ENCODE results near the gene TMEM208. TPM values are rescaled to one million over a fixed set of nuclear protein-coding genes. Genes with fewer than 3 reads are reported as not detected.
A peak's percentile ranks its signal among the peaks of the same experiment; 100 is the strongest.

TMEM208 gene
- total and polyA plus RNA-seq, 2 experiments from 2014 or later: 47.5 to 181 TPM

- Histone ChIP-seq H3K4me2 (no peak overlapping the region), H2AFZ (no peak overlapping the region), H3K27me3 (no peaks in the 10 kb centered on the region), H3K27ac (no peak overlapping the region), H3K4me1 (ENCODE audit: insufficient read depth) (peaks cover 10% of the 10 kb centered on the region), H3K36me3 (replicated peaks; ENCODE audit: insufficient read depth, low read depth) (no peaks in the 10 kb centered on the region), H3K4me3 (no peak overlapping the region), H4K20me1 (ENCODE audit: insufficient read depth, poor library complexity, severe bottlenecking) (no peaks in the 10 kb centered on the region), H3K9me3 (ENCODE audit: low read depth) (no peaks in the 10 kb centered on the region), H3K79me2 (peaks cover 22% of the 10 kb centered on the region), H3K9me2 (replicated peaks; ENCODE audit: insufficient read depth) (no peaks in the 10 kb centered on the region)
- no peak for DNase-seq (ENCODE audit: low spot score)
- TF ChIP-seq EZH2phosphoT487 (IDR thresholded peaks at IDR 0.05; ENCODE audit: low read depth, severe bottlenecking, unreplicated experiment) (no peak), EZH2 (IDR thresholded peaks at IDR 0.05; ENCODE audit: borderline replicate concordance) (no peak)
- 81% methylated on average over 13 of the region's 13 CpGs for WGBS (ENCODE audit: low lambda C conversion rate, missing lambda C conversion rate)
Measured at GRCh38 chr16:67190448-67191399, 36.2 kb upstream of the TMEM208 start.

GRCh38 chr16:67191411-67191994 lies 35.4 kb upstream of the TMEM208 start:
- H3K4me1 ChIP-seq (ENCODE audit: insufficient read depth): peaks cover 10% of the 10 kb centered on the region

GRCh38 chr16:67191995-67192681 lies 34.8 kb upstream of the TMEM208 start, which contains the start of gene E2F4:
E2F4 (plus strand) TSS chr16:67192155; CDS start chr16:67192228, 73 bp downstream.
- WGBS (ENCODE audit: low lambda C conversion rate, missing lambda C conversion rate): under 1% methylated on average over 54 of the region's 54 CpGs
- Histone ChIP-seq H2AFZ (peak within 1 kb of the TSS; percentile 30), H3K4me2 (peak within 1 kb of the TSS; percentile 99), H3K27me3 (no peaks in the 10 kb centered on the region), H3K4me3 (peak within 1 kb of the TSS; percentile 65), H4K20me1 (ENCODE audit: insufficient read depth, poor library complexity, severe bottlenecking) (no peaks in the 10 kb centered on the region), H3K9me2 (replicated peaks; ENCODE audit: insufficient read depth) (no peaks in the 10 kb centered on the region), H3K36me3 (replicated peaks; ENCODE audit: insufficient read depth, low read depth) (no peaks in the 10 kb centered on the region), H3K4me1 (ENCODE audit: insufficient read depth) (peaks cover 10% of the 10 kb centered on the region), H3K9me3 (ENCODE audit: low read depth) (no peaks in the 10 kb centered on the region), H3K79me2 (peaks cover 22% of the 10 kb centered on the region), H3K27ac (peak within 1 kb of the TSS; percentile 44)
- peak; percentile 95 for DNase-seq (ENCODE audit: low spot score)
- TF ChIP-seq EZH2phosphoT487 (IDR thresholded peaks at IDR 0.05; ENCODE audit: low read depth, severe bottlenecking, unreplicated experiment) (no peak), EZH2 (IDR thresholded peaks at IDR 0.05; ENCODE audit: borderline replicate concordance) (no peak)
- TF ChIP-seq, protein P1, sequence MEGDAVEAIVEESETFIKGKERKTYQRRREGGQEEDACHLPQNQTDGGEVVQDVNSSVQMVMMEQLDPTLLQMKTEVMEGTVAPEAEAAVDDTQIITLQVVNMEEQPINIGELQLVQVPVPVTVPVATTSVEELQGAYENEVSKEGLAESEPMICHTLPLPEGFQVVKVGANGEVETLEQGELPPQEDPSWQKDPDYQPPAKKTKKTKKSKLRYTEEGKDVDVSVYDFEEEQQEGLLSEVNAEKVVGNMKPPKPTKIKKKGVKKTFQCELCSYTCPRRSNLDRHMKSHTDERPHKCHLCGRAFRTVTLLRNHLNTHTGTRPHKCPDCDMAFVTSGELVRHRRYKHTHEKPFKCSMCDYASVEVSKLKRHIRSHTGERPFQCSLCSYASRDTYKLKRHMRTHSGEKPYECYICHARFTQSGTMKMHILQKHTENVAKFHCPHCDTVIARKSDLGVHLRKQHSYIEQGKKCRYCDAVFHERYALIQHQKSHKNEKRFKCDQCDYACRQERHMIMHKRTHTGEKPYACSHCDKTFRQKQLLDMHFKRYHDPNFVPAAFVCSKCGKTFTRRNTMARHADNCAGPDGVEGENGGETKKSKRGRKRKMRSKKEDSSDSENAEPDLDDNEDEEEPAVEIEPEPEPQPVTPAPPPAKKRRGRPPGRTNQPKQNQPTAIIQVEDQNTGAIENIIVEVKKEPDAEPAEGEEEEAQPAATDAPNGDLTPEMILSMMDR (IDR thresholded peaks at IDR 0.05; ENCODE audit: poor library complexity): no peak

More at GRCh38 chr16:67191411-67191994, 35.4 kb upstream of the TMEM208 start:
- Histone ChIP-seq H3K4me3 (no peak overlapping the region), H3K79me2 (peaks cover 22% of the 10 kb centered on the region), H3K27ac (no peak overlapping the region), H3K9me2 (replicated peaks; ENCODE audit: insufficient read depth) (no peaks in the 10 kb centered on the region), H3K4me2 (peak overlapping the region; percentile 67), H3K9me3 (ENCODE audit: low read depth) (no peaks in the 10 kb centered on the region), H3K36me3 (replicated peaks; ENCODE audit: insufficient read depth, low read depth) (no peaks in the 10 kb centered on the region), H3K27me3 (no peaks in the 10 kb centered on the region), H2AFZ (no peak overlapping the region), H4K20me1 (ENCODE audit: insufficient read depth, poor library complexity, severe bottlenecking) (no peaks in the 10 kb centered on the region)
- no peak for DNase-seq (ENCODE audit: low spot score)
- TF ChIP-seq, protein P1 (IDR thresholded peaks at IDR 0.05; ENCODE audit: poor library complexity): no peak
- no peak for TF ChIP-seq EZH2phosphoT487 (IDR thresholded peaks at IDR 0.05; ENCODE audit: low read depth, severe bottlenecking, unreplicated experiment)
- WGBS (ENCODE audit: low lambda C conversion rate, missing lambda C conversion rate): 37% methylated on average over 9 of the region's 9 CpGs

Data from hepatocyte (in vitro differentiated cells).